DOHH2 (cell line): ENCODE results near the gene PRDM2.

Source experiments
- CTCF ChIP-seq: fragments of 200-600 bp; sonication (generic); IDR thresholded peaks from one replicate; pipeline ENCODE4 v1.5.1; 2014; ENCODE audit warnings: antibody characterized with exemption, mild to moderate bottlenecking, low read depth, low read length; ENCODE audit not compliant: poor library complexity, severe bottlenecking
- EZH2phosphoT487 ChIP-seq: fragments of 200-600 bp; sonication (generic); IDR thresholded peaks from 2 replicates; pipeline ENCODE4 v1.6.1; 2017; ENCODE audit warnings: borderline replicate concordance, mild to moderate bottlenecking, antibody characterized with exemption, low read length, moderate library complexity, mixed read lengths

- no peak for TF ChIP-seq CTCF
- TF ChIP-seq EZH2phosphoT487: no peak
Measured at GRCh38 chr1:13803546-13804239, 103.7 kb downstream of the PRDM2 start.
